Measurements from ENCODE around the gene PAOX.

DNA sequence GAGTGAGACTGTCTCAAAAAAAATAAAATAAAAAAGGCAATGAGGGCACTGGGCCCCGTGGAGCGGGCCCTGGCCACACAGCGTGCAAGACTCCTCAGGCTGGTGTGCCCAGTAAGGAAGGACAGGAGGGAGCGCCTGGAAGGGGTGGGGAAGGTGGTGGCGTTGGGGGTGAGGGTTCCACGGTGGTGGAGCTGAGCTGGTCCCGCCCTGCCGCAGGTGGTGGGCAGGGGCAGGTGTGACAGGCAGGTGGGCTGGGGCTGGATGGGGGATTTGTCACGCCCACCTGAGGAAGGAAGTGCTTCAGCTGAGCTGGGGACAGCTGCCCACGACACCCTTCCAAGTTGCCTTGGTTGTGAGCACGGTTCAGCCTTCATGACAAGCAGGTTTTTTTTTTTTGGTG lies 32.6 kb upstream of the PAOX start:
- TF ChIP-seq POLR2AphosphoS5 (IDR thresholded peaks at IDR 0.05): no peak
- TF ChIP-seq, protein P1, sequence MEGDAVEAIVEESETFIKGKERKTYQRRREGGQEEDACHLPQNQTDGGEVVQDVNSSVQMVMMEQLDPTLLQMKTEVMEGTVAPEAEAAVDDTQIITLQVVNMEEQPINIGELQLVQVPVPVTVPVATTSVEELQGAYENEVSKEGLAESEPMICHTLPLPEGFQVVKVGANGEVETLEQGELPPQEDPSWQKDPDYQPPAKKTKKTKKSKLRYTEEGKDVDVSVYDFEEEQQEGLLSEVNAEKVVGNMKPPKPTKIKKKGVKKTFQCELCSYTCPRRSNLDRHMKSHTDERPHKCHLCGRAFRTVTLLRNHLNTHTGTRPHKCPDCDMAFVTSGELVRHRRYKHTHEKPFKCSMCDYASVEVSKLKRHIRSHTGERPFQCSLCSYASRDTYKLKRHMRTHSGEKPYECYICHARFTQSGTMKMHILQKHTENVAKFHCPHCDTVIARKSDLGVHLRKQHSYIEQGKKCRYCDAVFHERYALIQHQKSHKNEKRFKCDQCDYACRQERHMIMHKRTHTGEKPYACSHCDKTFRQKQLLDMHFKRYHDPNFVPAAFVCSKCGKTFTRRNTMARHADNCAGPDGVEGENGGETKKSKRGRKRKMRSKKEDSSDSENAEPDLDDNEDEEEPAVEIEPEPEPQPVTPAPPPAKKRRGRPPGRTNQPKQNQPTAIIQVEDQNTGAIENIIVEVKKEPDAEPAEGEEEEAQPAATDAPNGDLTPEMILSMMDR (IDR thresholded peaks at IDR 0.05): no peak
